ENCODE results near the gene CREB3. TPM values are rescaled to one million over a fixed set of nuclear protein-coding genes. Genes with fewer than 3 reads are reported as not detected.

Gene CREB3
- total and polyA plus RNA-seq, 12 donors: 47.0 to 142 (median 59.0) TPM

DNA sequence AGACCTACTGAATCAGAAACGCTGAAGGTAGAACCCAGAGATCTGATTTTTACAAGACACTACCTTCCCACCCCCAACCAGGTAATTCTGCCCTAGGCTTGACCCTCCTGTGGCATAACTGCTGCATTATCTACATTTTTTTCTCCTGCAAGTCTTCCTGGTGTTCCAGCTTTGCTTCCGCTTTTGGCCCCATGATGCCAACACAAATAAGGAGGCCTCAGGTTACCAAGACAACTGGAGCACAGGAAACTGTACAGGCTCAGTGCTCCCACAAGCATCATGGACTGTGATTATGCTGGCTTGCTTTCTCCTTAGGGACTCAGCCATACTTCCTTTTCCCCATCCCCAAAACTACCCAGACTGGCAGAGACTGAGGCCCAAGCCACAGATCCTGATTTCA is 28.2 kb downstream of the CREB3 start:
- no peak overlapping the region for H3K4me3 ChIP-seq

DNA sequence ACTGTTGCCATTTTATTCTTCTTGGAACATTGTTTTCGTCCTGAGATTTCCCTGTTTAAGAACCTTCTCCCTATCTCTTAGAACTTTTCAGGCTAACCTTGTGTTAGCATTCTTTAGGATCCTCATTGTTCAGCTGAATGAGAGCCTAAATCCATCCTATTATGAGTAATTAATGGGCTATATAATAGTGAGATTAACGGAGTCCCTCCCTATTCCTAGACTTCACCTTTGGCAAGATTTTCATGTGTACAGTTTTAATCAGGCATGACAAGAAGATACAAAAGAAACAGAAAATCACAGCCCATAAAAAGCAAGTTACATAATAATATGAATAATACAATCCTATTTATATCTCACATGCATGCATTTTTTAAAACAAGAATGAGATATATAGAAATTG is 30.7 kb downstream of the CREB3 start:
- no peak for DNase-seq
- 86 to 92% (median 89%) methylated on average over 2 of the region's 2 CpGs for WGBS, 4 donors
- Histone ChIP-seq H3K4me1 (replicated peaks in 1 of 2) (peaks cover 0 to 8% of the 10 kb centered on the region in 2 donors), H3K9me3 (replicated peaks in 1 of 3) (no peaks in the 10 kb centered on the region), H3K27me3 (no peaks in the 10 kb centered on the region), H3K4me3 (no peak overlapping the region), H3K36me3 (replicated peaks in 1 of 2) (no peaks in the 10 kb centered on the region), H3K27ac (no peak overlapping the region)
- intact Hi-C loops (cut with DNase I): no loop called here
- no peak for TF ChIP-seq POLR2A (IDR thresholded peaks at IDR 0.05)
- TF ChIP-seq, protein P1, sequence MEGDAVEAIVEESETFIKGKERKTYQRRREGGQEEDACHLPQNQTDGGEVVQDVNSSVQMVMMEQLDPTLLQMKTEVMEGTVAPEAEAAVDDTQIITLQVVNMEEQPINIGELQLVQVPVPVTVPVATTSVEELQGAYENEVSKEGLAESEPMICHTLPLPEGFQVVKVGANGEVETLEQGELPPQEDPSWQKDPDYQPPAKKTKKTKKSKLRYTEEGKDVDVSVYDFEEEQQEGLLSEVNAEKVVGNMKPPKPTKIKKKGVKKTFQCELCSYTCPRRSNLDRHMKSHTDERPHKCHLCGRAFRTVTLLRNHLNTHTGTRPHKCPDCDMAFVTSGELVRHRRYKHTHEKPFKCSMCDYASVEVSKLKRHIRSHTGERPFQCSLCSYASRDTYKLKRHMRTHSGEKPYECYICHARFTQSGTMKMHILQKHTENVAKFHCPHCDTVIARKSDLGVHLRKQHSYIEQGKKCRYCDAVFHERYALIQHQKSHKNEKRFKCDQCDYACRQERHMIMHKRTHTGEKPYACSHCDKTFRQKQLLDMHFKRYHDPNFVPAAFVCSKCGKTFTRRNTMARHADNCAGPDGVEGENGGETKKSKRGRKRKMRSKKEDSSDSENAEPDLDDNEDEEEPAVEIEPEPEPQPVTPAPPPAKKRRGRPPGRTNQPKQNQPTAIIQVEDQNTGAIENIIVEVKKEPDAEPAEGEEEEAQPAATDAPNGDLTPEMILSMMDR (IDR thresholded peaks at IDR 0.05): no peak

More for the DNA sequence above, 28.2 kb downstream of the CREB3 start:
- Histone ChIP-seq H3K9me3 (replicated peaks in 1 of 3) (no peaks in the 10 kb centered on the region), H3K27me3 (no peaks in the 10 kb centered on the region), H3K27ac (no peak overlapping the region), H3K4me1 (replicated peaks in 1 of 2) (peaks cover 12 to 28% of the 10 kb centered on the region in 2 donors), H3K36me3 (replicated peaks in 1 of 2) (no peaks in the 10 kb centered on the region)
- no peak for DNase-seq
- WGBS, 4 donors: 41 to 80% (median 66%) methylated on average over 2 of the region's 2 CpGs
- intact Hi-C loops (cut with DNase I): no loop called here
- TF ChIP-seq POLR2A (IDR thresholded peaks at IDR 0.05): no peak
- TF ChIP-seq, protein P1 (IDR thresholded peaks at IDR 0.05): no peak

DNA sequence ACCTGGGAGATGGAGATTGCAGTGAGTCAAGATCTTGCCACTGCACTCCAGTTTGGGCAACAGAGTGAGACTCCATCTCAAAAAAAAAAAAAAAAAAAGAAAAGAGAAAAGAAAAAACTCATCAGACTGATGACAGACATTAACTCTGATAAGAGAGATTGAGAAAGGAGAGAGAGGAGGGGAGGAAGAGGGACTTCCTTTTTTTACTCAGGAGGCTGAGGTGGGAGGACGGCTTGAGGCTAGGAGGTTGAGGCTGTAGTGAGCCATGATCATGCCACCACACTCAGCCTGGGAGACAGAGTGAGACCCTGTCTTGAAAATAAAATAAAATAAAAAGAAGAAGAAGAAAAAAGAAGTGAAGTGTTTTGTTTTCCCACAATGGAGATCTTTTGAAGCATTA is 31.3 kb downstream of the CREB3 start:
- H3K27me3 ChIP-seq: no peaks in the 10 kb centered on the region
- H3K9me3 ChIP-seq (replicated peaks in 1 of 3): no peaks in the 10 kb centered on the region
- 93 to 100% (median 95%) methylated on average over 1 of the region's 1 CpG for WGBS, 4 donors
- TF ChIP-seq, protein P1 (IDR thresholded peaks at IDR 0.05): no peak
- no peak for TF ChIP-seq POLR2A (IDR thresholded peaks at IDR 0.05)
- intact Hi-C loops (cut with DNase I): no loop called here
- H3K4me1 ChIP-seq (replicated peaks in 1 of 2): peaks cover 0 to 2% of the 10 kb centered on the region in 2 donors
- DNase-seq: no peak
- H3K27ac ChIP-seq: no peak overlapping the region
- H3K36me3 ChIP-seq (replicated peaks in 1 of 2): no peaks in the 10 kb centered on the region
- no peak overlapping the region for H3K4me3 ChIP-seq

DNA sequence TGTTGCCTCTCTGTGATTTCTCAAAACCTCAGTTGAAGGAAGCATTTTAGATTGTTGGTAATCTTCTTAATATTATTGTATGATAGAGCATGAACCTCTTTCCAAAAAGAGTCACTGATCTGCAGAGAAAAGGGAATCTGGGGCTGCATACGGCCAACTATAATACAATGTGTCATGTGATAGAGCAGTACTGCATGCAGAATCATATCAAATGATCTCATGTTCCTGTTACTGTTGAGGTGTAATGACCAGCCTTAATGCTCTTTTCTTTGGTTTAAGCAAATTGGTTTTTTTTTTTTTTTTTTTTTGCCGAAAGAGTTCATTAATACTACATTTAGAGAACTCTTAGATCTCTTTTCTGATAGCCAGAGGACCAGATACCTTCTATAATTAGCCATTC is 34.5 kb downstream of the CREB3 start:
- TF ChIP-seq POLR2A (IDR thresholded peaks at IDR 0.05): no peak
- TF ChIP-seq, protein P1 (IDR thresholded peaks at IDR 0.05): no peak
- 77 to 98% (median 83%) methylated on average over 2 of the region's 2 CpGs for WGBS, 4 donors
- intact Hi-C loops (cut with DNase I): no loop called here

More for the DNA sequence above, 34.5 kb downstream of the CREB3 start:
- no peak for DNase-seq
- no peaks in the 10 kb centered on the region for H3K27me3 ChIP-seq
- no peak overlapping the region for H3K27ac ChIP-seq
- no peak overlapping the region for H3K4me3 ChIP-seq
- peaks cover 18 to 20% of the 10 kb centered on the region in 2 donors for H3K4me1 ChIP-seq (replicated peaks in 1 of 2)
- no peaks in the 10 kb centered on the region for H3K36me3 ChIP-seq (replicated peaks in 1 of 2)
- H3K9me3 ChIP-seq (replicated peaks in 1 of 3): no peaks in the 10 kb centered on the region

All from adrenal gland (tissue), 12 donors.